CD14-positive monocyte (primary cell): ENCODE results near the gene CLDN1. TPM values are rescaled to one million over a fixed set of nuclear protein-coding genes. Genes with fewer than 3 reads are reported as not detected.

Experiments
- DNase-seq, 3 donors: peaks; one replicate each; pipeline ENCODE4 v3.0.0-alpha.2; 2011 to 2022
- H2AFZ ChIP-seq: 2 replicates; pipeline ENCODE4 v1.6.0; 2012; ENCODE audit warnings: mild to moderate bottlenecking, low read depth, low read length, inconsistent platforms; ENCODE audit not compliant: insufficient read depth, poor library complexity, severe bottlenecking
- H3K27ac ChIP-seq, 2 donors: 1 replicate in 1 of 2; 2 replicates in 1 of 2; pipeline ENCODE4 v1.5.1; 2012 to 2013; ENCODE audit warnings: low read length in 2 of 2, control low read depth in 1 of 2, inconsistent platforms in 1 of 2, low read depth in 1 of 2, mild to moderate bottlenecking in 1 of 2
- H3K27me3 ChIP-seq, 2 donors: one replicate each; pipeline versions ENCODE4 v1.6.0 to v1.6.1; 2011 to 2013; ENCODE audit warnings: low read length in 2 of 2; ENCODE audit not compliant: control insufficient read depth in 2 of 2, insufficient read depth in 2 of 2
- H3K36me3 ChIP-seq, 2 donors: replicated peaks in 1 of 2; 1 replicate in 1 of 2; 2 replicates in 1 of 2; pipeline versions ENCODE4 v1.5.1 to v1.6.1; 2012 to 2013; ENCODE audit warnings: low read length in 2 of 2, control low read depth in 1 of 2, inconsistent platforms in 1 of 2, mild to moderate bottlenecking in 1 of 2; ENCODE audit not compliant: insufficient read depth in 2 of 2, control insufficient read depth in 1 of 2
- H3K4me1 ChIP-seq, 2 donors: 1 replicate in 1 of 2; 2 replicates in 1 of 2; pipeline versions ENCODE4 v1.5.1 to v1.6.1; 2012 to 2013; ENCODE audit warnings: low read length in 2 of 2, control low read depth in 1 of 2, inconsistent platforms in 1 of 2, mild to moderate bottlenecking in 1 of 2, moderate library complexity in 1 of 2; ENCODE audit not compliant: insufficient read depth in 2 of 2, control insufficient read depth in 1 of 2
- H3K4me2 ChIP-seq: replicated peaks from 2 replicates; pipeline ENCODE3; 2012; ENCODE audit warnings: low read length, moderate library complexity, mild to moderate bottlenecking; ENCODE audit not compliant: poor library complexity, severe bottlenecking; ENCODE audit errors: extremely low read depth
- H3K4me3 ChIP-seq, 3 experiments: fragments of 200-600 bp in 1 of 3; sonication (generic) in 1 of 3; replicated peaks in 1 of 3; 1 replicate in 2 of 3; 2 replicates in 1 of 3; pipeline ENCODE4 v1.5.1; 2011 to 2013; ENCODE audit warnings: low read length in 3 of 3, mild to moderate bottlenecking in 3 of 3, control low read depth in 2 of 3, low read depth in 2 of 3, inconsistent platforms in 1 of 3, moderate library complexity in 1 of 3
- H3K79me2 ChIP-seq: 2 replicates; pipeline ENCODE4 v1.6.0; 2012; ENCODE audit warnings: mild to moderate bottlenecking, control low read depth, inconsistent platforms, low read length, moderate library complexity; ENCODE audit not compliant: insufficient read depth
- H3K9ac ChIP-seq: 2 replicates; pipeline ENCODE4 v1.6.0; 2017; ENCODE audit warnings: low read length, mild to moderate bottlenecking; ENCODE audit not compliant: insufficient read depth, poor library complexity, severe bottlenecking
- H3K9me3 ChIP-seq, 2 donors: replicated peaks in 1 of 2; 1 replicate in 1 of 2; 2 replicates in 1 of 2; pipeline versions ENCODE4 v1.5.1 to v1.6.1; 2012 to 2013; ENCODE audit warnings: low read length in 2 of 2, control low read depth in 1 of 2; ENCODE audit not compliant: control insufficient read depth in 1 of 2, insufficient read depth in 1 of 2
- H4K20me1 ChIP-seq: 2 replicates; pipeline ENCODE4 v1.6.0; 2012; ENCODE audit warnings: mild to moderate bottlenecking, low read length, control low read depth, moderate library complexity; ENCODE audit not compliant: insufficient read depth
- H3K27ac Mint-ChIP-seq, 7 donors: one replicate each; pipeline ENCODE4 v1.8.0; 2020; ENCODE audit warnings: mild to moderate bottlenecking in 7 of 7, mixed read lengths in 7 of 7, moderate library complexity in 6 of 7, inconsistent platforms in 2 of 7
- H3K27me3 Mint-ChIP-seq, 3 donors: one replicate each; pipeline ENCODE4 v1.8.0; 2021 to 2022; ENCODE audit warnings: low read depth in 3 of 3, mild to moderate bottlenecking in 3 of 3, mixed read lengths in 3 of 3, moderate library complexity in 3 of 3, inconsistent platforms in 1 of 3
- H3K36me3 Mint-ChIP-seq, 2 donors: one replicate each; pipeline ENCODE4 v1.8.0; 2020; ENCODE audit warnings: mixed read lengths in 2 of 2, inconsistent platforms in 1 of 2, mild to moderate bottlenecking in 1 of 2
- H3K4me1 Mint-ChIP-seq: one replicate; pipeline ENCODE4 v1.8.0; 2020; ENCODE audit warnings: mild to moderate bottlenecking, mixed read lengths
- H3K4me3 Mint-ChIP-seq, 2 donors: one replicate each; pipeline ENCODE4 v1.8.0; 2020; ENCODE audit warnings: mild to moderate bottlenecking in 2 of 2, mixed read lengths in 2 of 2, moderate library complexity in 1 of 2
- H3K9me3 Mint-ChIP-seq, 7 donors: one replicate each; pipeline ENCODE4 v1.8.0; 2020 to 2022; ENCODE audit warnings: mixed read lengths in 7 of 7, mild to moderate bottlenecking in 6 of 7, moderate library complexity in 6 of 7, inconsistent platforms in 2 of 7
- WGBS: methylation state at CpG from one replicate; pipeline ENCODE4 v1.1.5; 2013; ENCODE audit warnings: missing lambda C conversion rate; ENCODE audit not compliant: insufficient coverage; 5-methylcytosine and 5-hydroxymethylcytosine counted together
- intact Hi-C, 2 donors: fragments of 100-400 bp; cut with micrococcal nuclease; formaldehyde crosslinking; loops; one replicate each; pipeline versions ENCODE4 v1.15.0 to v1.15.1; 2023
- polyA plus RNA-seq, 3 donors: library from polyadenylated mRNA; depleted of rRNA in 1 of 3; unstranded in 2 of 3; stranded (reverse) in 1 of 3; fragments of 300-500 nt in 2 of 3; fragments of >200 nt in 1 of 3; fragmentation: Illumina TruSeq in 2 of 3; gene quantifications; 1 replicate in 2 of 3; 2 replicates in 1 of 3; pipeline ENCODE4 v1.2.3, GENCODE V29; 2012 to 2021
- TF ChIP-seq, protein P1 (sequence below): fragments of 200-600 bp; IDR thresholded peaks from one replicate; pipeline ENCODE4 v1.8.0; 2022; ENCODE audit warnings: antibody characterized with exemption, mild to moderate bottlenecking

CLDN1 gene
- polyA plus RNA-seq, 3 donors, result not detected

DNA sequence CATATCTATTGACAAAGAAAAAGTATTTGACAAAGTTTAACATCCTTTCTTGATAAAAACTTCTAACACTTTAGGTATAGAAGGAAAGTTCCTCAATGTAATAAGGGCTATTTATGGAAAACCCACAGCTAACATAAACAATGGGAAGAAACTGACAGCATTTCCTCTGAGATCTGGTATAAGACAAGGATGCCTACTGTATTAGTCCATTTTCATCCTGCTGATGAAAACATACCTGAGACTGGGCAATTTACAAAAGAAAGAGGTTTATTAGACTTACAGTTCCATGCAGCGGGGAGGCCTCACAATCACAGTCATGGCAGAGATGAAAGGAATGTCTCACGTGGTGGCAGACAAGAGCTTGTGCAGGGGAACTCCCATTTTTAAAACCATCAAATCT is 17.8 kb upstream of the CLDN1 start:
- H3K4me1 Mint-ChIP-seq, result no peaks in the 10 kb centered on the region
- intact Hi-C loops, result no loop called here
- no peak overlapping the region for H2AFZ ChIP-seq
- H3K4me1 ChIP-seq, result no peaks in the 10 kb centered on the region
- no peaks in the 10 kb centered on the region for H3K27me3 ChIP-seq
- no peak overlapping the region for H3K27ac Mint-ChIP-seq
- peaks cover 0 to 1% (median 1%) of the 10 kb centered on the region in 3 donors for H3K27me3 Mint-ChIP-seq
- TF ChIP-seq, protein P1, sequence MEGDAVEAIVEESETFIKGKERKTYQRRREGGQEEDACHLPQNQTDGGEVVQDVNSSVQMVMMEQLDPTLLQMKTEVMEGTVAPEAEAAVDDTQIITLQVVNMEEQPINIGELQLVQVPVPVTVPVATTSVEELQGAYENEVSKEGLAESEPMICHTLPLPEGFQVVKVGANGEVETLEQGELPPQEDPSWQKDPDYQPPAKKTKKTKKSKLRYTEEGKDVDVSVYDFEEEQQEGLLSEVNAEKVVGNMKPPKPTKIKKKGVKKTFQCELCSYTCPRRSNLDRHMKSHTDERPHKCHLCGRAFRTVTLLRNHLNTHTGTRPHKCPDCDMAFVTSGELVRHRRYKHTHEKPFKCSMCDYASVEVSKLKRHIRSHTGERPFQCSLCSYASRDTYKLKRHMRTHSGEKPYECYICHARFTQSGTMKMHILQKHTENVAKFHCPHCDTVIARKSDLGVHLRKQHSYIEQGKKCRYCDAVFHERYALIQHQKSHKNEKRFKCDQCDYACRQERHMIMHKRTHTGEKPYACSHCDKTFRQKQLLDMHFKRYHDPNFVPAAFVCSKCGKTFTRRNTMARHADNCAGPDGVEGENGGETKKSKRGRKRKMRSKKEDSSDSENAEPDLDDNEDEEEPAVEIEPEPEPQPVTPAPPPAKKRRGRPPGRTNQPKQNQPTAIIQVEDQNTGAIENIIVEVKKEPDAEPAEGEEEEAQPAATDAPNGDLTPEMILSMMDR, result no peak
- no peak overlapping the region for H3K4me3 ChIP-seq
- peaks cover 0 to 9% (median 0%) of the 10 kb centered on the region in 7 donors for H3K9me3 Mint-ChIP-seq
- H3K27ac ChIP-seq, result no peak overlapping the region
- H3K79me2 ChIP-seq, result no peaks in the 10 kb centered on the region
- H4K20me1 ChIP-seq, result no peaks in the 10 kb centered on the region
- H3K9me3 ChIP-seq, result no peaks in the 10 kb centered on the region
- no peaks in the 10 kb centered on the region for H3K36me3 Mint-ChIP-seq
- no peak overlapping the region for H3K4me3 Mint-ChIP-seq
- H3K9ac ChIP-seq, result no peak overlapping the region
- no peak for DNase-seq
- no peak overlapping the region for H3K4me2 ChIP-seq
- WGBS, result 90% methylated on average over 2 of the region's 2 CpGs
- H3K36me3 ChIP-seq, result no peaks in the 10 kb centered on the region

DNA sequence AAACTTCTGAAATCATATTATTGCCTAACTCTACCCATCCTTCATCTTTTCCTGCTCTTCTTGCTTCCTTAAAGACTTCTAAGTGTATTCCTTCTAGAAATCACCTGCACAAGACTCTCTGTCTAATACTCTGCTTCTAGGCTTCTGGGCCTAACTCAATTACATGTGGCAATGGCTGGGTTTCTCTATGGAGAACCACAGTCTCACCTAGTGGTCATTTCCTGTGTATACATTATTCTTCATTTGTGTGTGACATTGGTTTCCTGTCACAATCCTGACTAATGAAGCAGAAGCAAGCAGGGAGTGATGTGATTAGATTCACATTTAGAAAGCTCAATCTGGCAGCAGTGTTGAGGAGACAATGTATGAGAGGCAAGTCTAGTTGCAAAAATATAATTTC is 16.9 kb upstream of the CLDN1 start:
- no peak overlapping the region for H3K27ac Mint-ChIP-seq
- Histone ChIP-seq H3K9ac (no peak overlapping the region), H3K36me3 (no peaks in the 10 kb centered on the region), H4K20me1 (no peaks in the 10 kb centered on the region), H2AFZ (no peak overlapping the region), H3K27me3 (no peaks in the 10 kb centered on the region), H3K4me1 (no peaks in the 10 kb centered on the region), H3K4me2 (no peak overlapping the region), H3K79me2 (no peaks in the 10 kb centered on the region), H3K9me3 (no peaks in the 10 kb centered on the region), H3K27ac (no peak overlapping the region), H3K4me3 (no peak overlapping the region)
- TF ChIP-seq, protein P1, result no peak
- peaks cover 0 to 9% (median 0%) of the 10 kb centered on the region in 7 donors for H3K9me3 Mint-ChIP-seq
- no peaks in the 10 kb centered on the region for H3K36me3 Mint-ChIP-seq
- no peak overlapping the region for H3K4me3 Mint-ChIP-seq
- no peaks in the 10 kb centered on the region for H3K4me1 Mint-ChIP-seq
- intact Hi-C loops, result no loop called here
- no peak for DNase-seq
- peaks cover 0 to 2% (median 1%) of the 10 kb centered on the region in 3 donors for H3K27me3 Mint-ChIP-seq
